Endodermal cell (in vitro differentiated cells): ENCODE results near the gene CREM. TPM values are rescaled to one million over a fixed set of nuclear protein-coding genes. Genes with fewer than 3 reads are reported as not detected.

Experiments used
- DNase-seq: peaks from one replicate; pipeline ENCODE4 v3.0.0-alpha.2; 2017
- H3K27ac ChIP-seq: 2 replicates; pipeline ENCODE4 v1.5.1; 2013; ENCODE audit warnings: mild to moderate bottlenecking, low read depth, low read length, moderate library complexity
- H3K27me3 ChIP-seq: 2 replicates; pipeline ENCODE4 v1.6.1; 2013; ENCODE audit warnings: mild to moderate bottlenecking, low read length, moderate library complexity; ENCODE audit not compliant: insufficient read depth, control insufficient read depth, poor library complexity, severe bottlenecking
- H3K36me3 ChIP-seq: 2 replicates; pipeline ENCODE4 v1.7.0; 2013; ENCODE audit warnings: mild to moderate bottlenecking, low read length, moderate library complexity; ENCODE audit not compliant: control insufficient read depth, insufficient read depth
- H3K4me1 ChIP-seq: one replicate; pipeline ENCODE4 v1.7.0; 2013; ENCODE audit warnings: low read length; ENCODE audit not compliant: control insufficient read depth, insufficient read depth
- H3K4me3 ChIP-seq: 2 replicates; pipeline ENCODE4 v1.5.1; 2013; ENCODE audit warnings: mild to moderate bottlenecking, low read length, moderate library complexity
- H3K9ac ChIP-seq: 2 replicates; pipeline ENCODE4 v1.6.1; 2013; ENCODE audit warnings: mild to moderate bottlenecking, low read length, moderate library complexity; ENCODE audit not compliant: poor library complexity, severe bottlenecking; ENCODE audit errors: extremely low read depth
- H3K9me3 ChIP-seq: 2 replicates; pipeline ENCODE4 v1.6.1; 2013; ENCODE audit warnings: mild to moderate bottlenecking, low read length, moderate library complexity; ENCODE audit not compliant: control insufficient read depth
- H3K27ac Mint-ChIP-seq: 2 replicates; pipeline ENCODE4 v1.8.0; 2020; ENCODE audit warnings: mixed read lengths
- H3K27me3 Mint-ChIP-seq: 2 replicates; pipeline ENCODE4 v1.8.0; 2021; ENCODE audit warnings: mild to moderate bottlenecking, mixed read lengths; ENCODE audit not compliant: insufficient read depth
- H3K36me3 Mint-ChIP-seq: 2 replicates; pipeline ENCODE4 v1.8.0; 2020; ENCODE audit warnings: low read depth, mixed read lengths
- H3K4me1 Mint-ChIP-seq: 2 replicates; pipeline ENCODE4 v1.8.0; 2020; ENCODE audit warnings: mixed read lengths
- H3K4me3 Mint-ChIP-seq: 2 replicates; pipeline ENCODE4 v1.8.0; 2020; ENCODE audit warnings: mild to moderate bottlenecking, moderate library complexity, mixed read lengths
- H3K9me3 Mint-ChIP-seq: 2 replicates; pipeline ENCODE4 v1.8.0; 2020; ENCODE audit warnings: mild to moderate bottlenecking, mixed read lengths
- CTCF ChIP-seq: fragments of 200-600 bp; sonication (generic); conservative IDR thresholded peaks from 2 replicates; pipeline ENCODE4 v1.5.0; 2021; ENCODE audit warnings: antibody characterized with exemption, mild to moderate bottlenecking
- WGBS, 2 experiments: methylation state at CpG; one replicate each; pipeline versions ENCODE4 v1.1.5 to v1.1.7; 2013; ENCODE audit warnings: missing lambda C conversion rate in 2 of 2, mixed read lengths in 1 of 2; ENCODE audit not compliant: insufficient coverage in 1 of 2, insufficient read length in 1 of 2; 5-methylcytosine and 5-hydroxymethylcytosine counted together
- total RNA-seq, 2 donors: library from RNA; stranded (reverse); fragmentation: NEBNext Ultra II Directional in 1 of 2; extraction: Animal tissue kit (Norgen Biotek cat#: 25700) in 1 of 2; gene quantifications; 2 replicates in 1 of 2; 3 replicates in 1 of 2; pipeline ENCODE4 v1.2.1, GENCODE V29; 2021

Gene CREM
- total RNA-seq, 2 donors from 2014 or later: 31.5 to 35.3 TPM

GRCh38 chr10:35236739-35237138, 110.1 kb downstream of the CREM start:
- no peak overlapping the region for H3K27ac ChIP-seq
- H3K36me3 ChIP-seq: no peaks in the 10 kb centered on the region
- no peaks in the 10 kb centered on the region for H3K9me3 Mint-ChIP-seq
- WGBS, 2 experiments: 63 to 77% methylated on average over 3 of the region's 3 CpGs
- H3K27me3 Mint-ChIP-seq: no peaks in the 10 kb centered on the region
- H3K9ac ChIP-seq: no peak overlapping the region
- no peak overlapping the region for H3K4me3 Mint-ChIP-seq
- peak; percentile 78 for TF ChIP-seq CTCF
- H3K36me3 Mint-ChIP-seq: no peaks in the 10 kb centered on the region
- no peak overlapping the region for H3K27ac Mint-ChIP-seq
- H3K4me1 Mint-ChIP-seq: no peaks in the 10 kb centered on the region
- no peak for DNase-seq
- H3K9me3 ChIP-seq: no peaks in the 10 kb centered on the region
- no peaks in the 10 kb centered on the region for H3K27me3 ChIP-seq
- no peaks in the 10 kb centered on the region for H3K4me1 ChIP-seq
- no peak overlapping the region for H3K4me3 ChIP-seq

- TF ChIP-seq CTCF: no peak
- H3K36me3 ChIP-seq: no peaks in the 10 kb centered on the region
- Mint-ChIP-seq H3K36me3 (no peaks in the 10 kb centered on the region), H3K27me3 (no peaks in the 10 kb centered on the region), H3K4me3 (no peak overlapping the region), H3K27ac (no peak overlapping the region), H3K9me3 (peaks cover 2% of the 10 kb centered on the region), H3K4me1 (no peaks in the 10 kb centered on the region)
- no peak overlapping the region for H3K9ac ChIP-seq
- 93 to 98% methylated on average over 11 to 15 of the region's 15 CpGs for WGBS, 2 experiments
- no peaks in the 10 kb centered on the region for H3K4me1 ChIP-seq
- DNase-seq: no peak
- H3K4me3 ChIP-seq: no peak overlapping the region
- no peak overlapping the region for H3K27ac ChIP-seq
- no peaks in the 10 kb centered on the region for H3K9me3 ChIP-seq
- H3K27me3 ChIP-seq: no peaks in the 10 kb centered on the region
Measured at GRCh38 chr10:35237766-35238512, 111.3 kb downstream of the CREM start.

GRCh38 chr10:35244549-35244948, 117.9 kb downstream of the CREM start:
- no peak overlapping the region for H3K9ac ChIP-seq
- H3K4me3 ChIP-seq: no peak overlapping the region
- H3K27me3 ChIP-seq: no peaks in the 10 kb centered on the region
- Mint-ChIP-seq H3K9me3 (peaks cover 9% of the 10 kb centered on the region), H3K4me3 (no peak overlapping the region), H3K4me1 (no peaks in the 10 kb centered on the region), H3K27me3 (no peaks in the 10 kb centered on the region), H3K27ac (no peak overlapping the region), H3K36me3 (no peaks in the 10 kb centered on the region)
- WGBS, 2 experiments: 88 to 92% methylated on average over 1 to 2 of the region's 2 CpGs
- no peak for DNase-seq
- H3K9me3 ChIP-seq: no peaks in the 10 kb centered on the region
- no peaks in the 10 kb centered on the region for H3K36me3 ChIP-seq
- no peak for TF ChIP-seq CTCF
- no peak overlapping the region for H3K27ac ChIP-seq
- no peaks in the 10 kb centered on the region for H3K4me1 ChIP-seq
